ENCODE data around the gene NPAT. TPM values are rescaled to one million over a fixed set of nuclear protein-coding genes. Genes with fewer than 3 reads are reported as not detected.

Gene NPAT
- total RNA-seq, 1 donor from 2014 or later = 38.1 TPM

DNA sequence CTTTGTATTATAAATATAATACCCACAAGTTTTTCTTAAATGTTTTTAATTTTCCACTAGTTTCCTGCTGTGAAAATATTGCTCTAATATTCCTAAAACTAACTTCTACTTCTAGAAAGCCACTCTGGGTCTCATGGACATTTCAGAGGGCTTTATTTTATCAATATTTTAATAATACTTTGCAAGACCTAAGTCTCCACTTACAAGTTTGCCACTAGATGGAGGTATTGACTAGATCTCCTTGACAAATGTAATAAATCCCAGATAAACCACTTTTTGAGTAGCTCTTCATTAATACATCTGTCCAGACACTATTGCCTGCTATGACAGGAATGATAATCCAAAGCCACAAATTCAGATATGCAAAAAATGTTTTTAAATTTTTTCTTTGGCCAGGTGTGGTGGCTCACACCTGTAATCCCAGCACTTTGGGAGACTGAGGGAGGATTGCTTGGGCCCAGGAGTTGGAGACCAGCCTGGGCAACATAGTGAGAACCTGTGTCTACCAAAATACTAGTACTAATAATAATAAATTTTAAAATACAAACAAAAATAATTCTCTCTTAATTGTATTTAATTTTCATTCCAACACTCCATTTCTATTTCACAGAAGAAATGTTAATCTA, 104.6 kb downstream of the NPAT start:
- no peaks in the 10 kb centered on the region for H3K9me3 Mint-ChIP-seq
- H3K4me1 Mint-ChIP-seq = peaks cover 15% of the 10 kb centered on the region
- TF ChIP-seq, protein P1, sequence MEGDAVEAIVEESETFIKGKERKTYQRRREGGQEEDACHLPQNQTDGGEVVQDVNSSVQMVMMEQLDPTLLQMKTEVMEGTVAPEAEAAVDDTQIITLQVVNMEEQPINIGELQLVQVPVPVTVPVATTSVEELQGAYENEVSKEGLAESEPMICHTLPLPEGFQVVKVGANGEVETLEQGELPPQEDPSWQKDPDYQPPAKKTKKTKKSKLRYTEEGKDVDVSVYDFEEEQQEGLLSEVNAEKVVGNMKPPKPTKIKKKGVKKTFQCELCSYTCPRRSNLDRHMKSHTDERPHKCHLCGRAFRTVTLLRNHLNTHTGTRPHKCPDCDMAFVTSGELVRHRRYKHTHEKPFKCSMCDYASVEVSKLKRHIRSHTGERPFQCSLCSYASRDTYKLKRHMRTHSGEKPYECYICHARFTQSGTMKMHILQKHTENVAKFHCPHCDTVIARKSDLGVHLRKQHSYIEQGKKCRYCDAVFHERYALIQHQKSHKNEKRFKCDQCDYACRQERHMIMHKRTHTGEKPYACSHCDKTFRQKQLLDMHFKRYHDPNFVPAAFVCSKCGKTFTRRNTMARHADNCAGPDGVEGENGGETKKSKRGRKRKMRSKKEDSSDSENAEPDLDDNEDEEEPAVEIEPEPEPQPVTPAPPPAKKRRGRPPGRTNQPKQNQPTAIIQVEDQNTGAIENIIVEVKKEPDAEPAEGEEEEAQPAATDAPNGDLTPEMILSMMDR (IDR thresholded peaks at IDR 0.05) = no peak
- no peak overlapping the region for H3K4me3 Mint-ChIP-seq
- H3K36me3 Mint-ChIP-seq (ENCODE audit: low read depth) = no peaks in the 10 kb centered on the region
- intact Hi-C loops (cut with micrococcal nuclease) = no loop called here
- POLR2A ChIA-PET = no interaction called here
- CTCF ChIA-PET = interaction anchor here (1.0 to 2.4 kb wide), 6 partner anchors 9 to 538 kb away, joined by 3 to 23 read pairs (median 5); no protein-coding TSS in a partner anchor
- ATAC-seq (ENCODE audit: low read depth) = no peak
- DNase-seq = no peak
- no peak overlapping the region for H3K27ac Mint-ChIP-seq
- no peaks in the 10 kb centered on the region for H3K27me3 Mint-ChIP-seq

DNA sequence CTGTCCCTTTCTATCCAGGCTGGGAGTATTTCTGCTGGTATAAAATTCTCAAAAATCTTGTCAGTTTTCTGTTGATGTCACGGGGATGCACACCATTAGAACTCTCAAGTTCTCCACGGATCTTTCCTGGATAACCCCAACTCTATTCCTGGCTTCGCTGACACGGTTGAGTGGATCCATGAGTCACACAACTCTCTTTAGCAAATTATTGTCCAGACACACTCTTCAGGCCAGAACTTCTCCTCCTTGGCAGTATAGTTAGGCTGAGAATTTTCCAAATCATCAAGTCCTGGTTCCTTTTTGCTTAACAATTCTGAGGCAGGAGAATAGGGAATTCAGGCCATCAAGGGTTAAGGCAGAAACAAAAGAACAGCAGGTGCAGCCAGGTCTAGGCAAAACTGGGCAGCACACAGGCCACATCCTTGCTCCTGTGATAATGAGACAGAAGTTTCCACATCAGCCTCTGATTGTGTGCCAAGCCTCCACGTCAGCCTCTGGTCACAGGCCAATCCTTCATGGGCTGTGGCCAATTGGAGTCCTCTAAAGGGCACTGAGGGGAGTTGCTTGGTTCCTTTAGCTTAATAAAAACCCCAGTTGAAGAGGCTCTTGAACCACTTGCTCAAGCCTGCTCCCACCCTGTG, 106.8 kb downstream of the NPAT start:
- H3K9me3 Mint-ChIP-seq = no peaks in the 10 kb centered on the region
- TF ChIP-seq, protein P1 (IDR thresholded peaks at IDR 0.05) = no peak
- no peaks in the 10 kb centered on the region for H3K36me3 Mint-ChIP-seq (ENCODE audit: low read depth)
- no peak for ATAC-seq (ENCODE audit: low read depth)
- no peak overlapping the region for H3K27ac Mint-ChIP-seq
- ChIA-PET POLR2A (no interaction called here), CTCF (interaction anchor here (1.3 kb wide), 1 partner anchor 533 kb away, joined by 3 read pairs; no protein-coding TSS in a partner anchor)
- H3K27me3 Mint-ChIP-seq = no peaks in the 10 kb centered on the region
- DNase-seq = no peak
- intact Hi-C loops (cut with micrococcal nuclease) = no loop called here
- H3K4me3 Mint-ChIP-seq = no peak overlapping the region
- H3K4me1 Mint-ChIP-seq = no peaks in the 10 kb centered on the region

DNA sequence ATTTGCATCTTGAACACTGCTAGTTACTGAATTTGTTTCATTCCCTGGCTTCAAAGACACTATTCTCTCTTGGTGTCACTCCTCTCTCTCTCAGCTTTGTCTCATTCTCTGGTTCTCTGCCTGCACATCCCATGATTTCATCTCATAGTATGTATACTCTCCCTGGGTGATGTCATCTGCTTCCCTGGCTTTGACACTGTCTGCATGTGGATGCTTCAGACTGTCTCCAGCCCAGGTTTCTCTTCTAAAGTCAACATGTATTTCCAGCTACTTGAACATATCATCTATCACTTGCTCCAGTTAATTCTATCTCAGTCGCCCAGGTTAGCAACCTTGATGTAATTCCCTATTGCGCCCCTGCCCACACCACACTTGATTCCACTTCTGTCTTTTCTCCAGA, 110.4 kb downstream of the NPAT start:
- Mint-ChIP-seq H3K36me3 (ENCODE audit: low read depth) (no peaks in the 10 kb centered on the region), H3K27me3 (no peaks in the 10 kb centered on the region), H3K4me1 (no peaks in the 10 kb centered on the region), H3K9me3 (no peaks in the 10 kb centered on the region), H3K4me3 (no peak overlapping the region), H3K27ac (no peak overlapping the region)
- ChIA-PET POLR2A (interaction anchor here (0.6 kb wide), 1 partner anchor 85 kb away, joined by 4 read pairs; no protein-coding TSS in a partner anchor), CTCF (no interaction called here)
- TF ChIP-seq, protein P1 (IDR thresholded peaks at IDR 0.05) = no peak
- intact Hi-C loops (cut with micrococcal nuclease) = no loop called here
- ATAC-seq (ENCODE audit: low read depth) (no peak), DNase-seq (no peak)

DNA sequence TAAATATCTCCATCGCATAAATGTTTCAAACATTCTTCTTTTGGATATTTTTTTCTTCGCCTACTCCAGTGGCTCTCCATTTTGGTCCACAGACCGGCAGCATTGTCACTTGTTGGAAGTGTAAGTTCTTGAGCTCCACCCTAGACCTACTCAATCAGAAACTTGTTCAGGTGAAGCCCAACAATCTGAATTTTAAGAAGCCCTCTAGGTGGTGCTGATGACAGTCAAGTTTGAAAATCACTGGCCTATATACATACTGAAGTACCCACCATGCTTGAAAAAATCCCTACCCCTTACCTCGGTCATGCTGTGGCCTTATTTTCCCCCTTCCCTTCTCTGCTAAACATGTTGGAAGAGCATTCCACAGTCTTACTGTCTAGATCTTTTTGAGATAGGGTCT, 111.3 kb downstream of the NPAT start:
- TF ChIP-seq, protein P1 (IDR thresholded peaks at IDR 0.05) = no peak
- POLR2A ChIA-PET = no interaction called here
- H3K4me1 Mint-ChIP-seq = no peaks in the 10 kb centered on the region
- no peak overlapping the region for H3K4me3 Mint-ChIP-seq
- DNase-seq (no peak), ATAC-seq (ENCODE audit: low read depth) (no peak)
- H3K27ac Mint-ChIP-seq = no peak overlapping the region
- CTCF ChIA-PET = no interaction called here
- H3K27me3 Mint-ChIP-seq = no peaks in the 10 kb centered on the region
- H3K36me3 Mint-ChIP-seq (ENCODE audit: low read depth) = peaks cover under 1% of the 10 kb centered on the region
- intact Hi-C loops (cut with micrococcal nuclease) = no loop called here
- no peaks in the 10 kb centered on the region for H3K9me3 Mint-ChIP-seq

Other genes starting within 250 kb of the NPAT start
- 38.4 and 42.0 TPM in 2 replicates for gene CUL5, start 213.7 kb downstream of the NPAT start, total RNA-seq
- 50.1 and 51.1 TPM in 2 replicates for gene ACAT1, start 101.1 kb downstream of the NPAT start, total RNA-seq
- 164 and 184 TPM in 2 replicates for gene ATM, start 429 bp upstream of the NPAT start, total RNA-seq
- gene C11orf65, start 244.9 kb upstream of the NPAT start, total RNA-seq = 0.69 and 1.7 TPM in 2 replicates